BLaER1 treated with 17β-estradiol and CSF1 and Interleukin-3, amounts not matched to agents 10 nM and 100 nM (cell line): ENCODE data around the gene AIF1L.
A peak's percentile ranks its signal among the peaks of the same experiment; 100 is the strongest.

Experiments used
- H3K27ac ChIP-seq, 11 experiments: shearing (Covaris generic); formaldehyde crosslinking; 2 replicates each; pipeline ENCODE4 v1.8.1; 2022
- H3K27me3 ChIP-seq, 11 experiments: shearing (Covaris generic); formaldehyde crosslinking; 2 replicates each; pipeline ENCODE4 v1.8.1; 2022
- H3K36me3 ChIP-seq, 11 experiments: shearing (Covaris generic); formaldehyde crosslinking; 2 replicates each; pipeline ENCODE4 v1.8.1; 2022
- H3K4me1 ChIP-seq, 10 experiments: shearing (Covaris generic); formaldehyde crosslinking; 2 replicates each; pipeline ENCODE4 v1.8.1; 2022
- H3K4me2 ChIP-seq, 11 experiments: shearing (Covaris generic); formaldehyde crosslinking; 2 replicates each; pipeline ENCODE4 v1.8.1; 2022
- H3K4me3 ChIP-seq, 10 experiments: shearing (Covaris generic); formaldehyde crosslinking; 2 replicates each; pipeline ENCODE4 v1.8.1; 2022
- H3K9ac ChIP-seq, 11 experiments: shearing (Covaris generic); formaldehyde crosslinking; 2 replicates each; pipeline ENCODE4 v1.8.1; 2022
- H3K9me3 ChIP-seq, 11 experiments: shearing (Covaris generic); formaldehyde crosslinking; replicated peaks in 1 of 11; 2 replicates each; pipeline ENCODE4 v1.8.1; 2022
- H4K20me1 ChIP-seq, 11 experiments: shearing (Covaris generic); formaldehyde crosslinking; 2 replicates each; pipeline ENCODE4 v1.8.1; 2022
- Cebpa-rat ChIP-seq, 11 experiments: shearing (Covaris generic); IDR thresholded peaks; 2 replicates each; pipeline ENCODE4 v1.8.1; 2022

Gene AIF1L

DNA sequence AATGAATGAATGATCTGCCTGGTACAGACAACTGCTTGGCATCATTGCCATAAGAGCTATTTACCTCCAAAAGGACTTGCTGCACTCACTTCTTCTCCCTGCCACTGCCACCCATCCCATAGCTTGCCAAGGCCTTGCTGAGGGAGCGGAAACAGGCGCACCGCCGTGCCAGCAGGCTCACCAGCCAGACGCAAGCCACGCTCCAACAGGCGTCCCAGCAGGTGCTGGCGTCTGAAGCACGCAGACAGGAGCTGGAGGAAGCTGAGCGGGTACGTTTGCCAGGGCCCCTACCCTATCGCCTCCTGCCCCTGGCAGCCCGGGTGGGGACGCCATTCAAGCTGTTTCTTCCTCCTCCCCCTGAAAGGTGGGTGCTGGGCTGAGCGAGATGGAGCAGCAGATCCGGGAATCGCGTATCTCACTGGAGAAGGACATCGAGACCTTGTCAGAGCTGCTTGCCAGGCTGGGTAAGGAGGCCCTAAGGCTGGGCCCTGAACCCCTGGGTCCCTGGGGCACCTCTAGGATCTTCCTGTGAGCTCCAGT lies 8.9 kb upstream of the AIF1L start:
- no peak overlapping the region for H3K27ac ChIP-seq
- no peak overlapping the region for H3K4me3 ChIP-seq
- TF ChIP-seq Cebpa-rat (IDR thresholded peaks at IDR 0.05): no peak
- H3K9me3 ChIP-seq: no peaks in the 10 kb centered on the region
- H3K4me2 ChIP-seq: no peak overlapping the region
- no peaks in the 10 kb centered on the region for H3K27me3 ChIP-seq
- H3K4me1 ChIP-seq: peaks cover 9 to 33% (median 19%) of the 10 kb centered on the region in 10 experiments
- no peak overlapping the region for H3K9ac ChIP-seq
- peaks cover 0 to 1% (median 0%) of the 10 kb centered on the region in 11 experiments; a peak in 1 of 22 replicates for H4K20me1 ChIP-seq
- H3K36me3 ChIP-seq: no peaks in the 10 kb centered on the region

DNA sequence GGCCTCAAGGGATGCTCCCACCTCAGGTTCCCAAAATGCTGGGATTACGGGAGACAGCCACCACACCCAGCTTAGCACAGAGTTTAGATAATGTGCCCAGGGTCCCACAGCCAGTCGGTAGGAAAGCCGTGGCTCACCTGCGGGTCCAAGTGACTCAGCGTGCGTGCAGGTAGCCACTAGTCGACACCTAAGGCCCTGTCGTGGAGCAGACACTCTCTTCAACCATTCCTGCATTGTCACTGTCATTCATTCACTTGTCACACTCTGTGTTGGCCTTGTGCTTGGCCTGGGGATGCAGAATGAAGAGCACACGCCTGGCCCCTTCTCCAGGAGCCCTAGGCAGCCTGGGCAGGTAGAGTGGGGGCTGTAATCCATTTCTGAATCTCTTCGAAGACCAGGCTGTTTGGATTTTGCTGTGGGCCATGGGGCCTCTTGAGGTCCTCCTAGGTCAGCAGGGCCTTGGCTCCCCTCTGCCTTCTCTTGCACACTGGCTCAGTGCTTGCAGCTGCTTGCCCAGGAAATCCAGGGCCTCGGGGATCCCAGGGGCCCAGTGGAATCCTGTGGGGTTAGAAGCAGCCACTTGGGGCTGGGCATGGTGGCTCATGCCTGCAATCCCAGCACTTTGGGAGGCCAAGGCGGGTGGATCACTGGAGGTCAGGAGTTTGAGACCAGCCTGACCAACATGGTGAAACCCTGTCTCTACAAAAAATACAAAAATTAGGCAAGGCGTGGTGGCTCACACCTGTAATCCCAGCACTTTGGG lies 6.1 kb upstream of the AIF1L start:
- no peak overlapping the region for H3K9ac ChIP-seq
- peaks cover 7 to 16% (median 10%) of the 10 kb centered on the region in 11 experiments for H3K27me3 ChIP-seq
- H3K4me2 ChIP-seq: peak overlapping the region in 3 of 11 experiments; percentile 10 to 26 (median 26); a peak in 3 of 22 replicates
- no peak overlapping the region for H3K4me3 ChIP-seq
- peaks cover 0 to 20% (median 4%) of the 10 kb centered on the region in 10 experiments; a peak in 15 of 20 replicates for H3K4me1 ChIP-seq
- no peak for TF ChIP-seq Cebpa-rat (IDR thresholded peaks at IDR 0.05)
- H3K27ac ChIP-seq: no peak overlapping the region
- H3K9me3 ChIP-seq: no peaks in the 10 kb centered on the region
- H3K36me3 ChIP-seq: no peaks in the 10 kb centered on the region
- peaks cover 0 to 11% (median 0%) of the 10 kb centered on the region in 11 experiments; a peak in 3 of 22 replicates for H4K20me1 ChIP-seq

DNA sequence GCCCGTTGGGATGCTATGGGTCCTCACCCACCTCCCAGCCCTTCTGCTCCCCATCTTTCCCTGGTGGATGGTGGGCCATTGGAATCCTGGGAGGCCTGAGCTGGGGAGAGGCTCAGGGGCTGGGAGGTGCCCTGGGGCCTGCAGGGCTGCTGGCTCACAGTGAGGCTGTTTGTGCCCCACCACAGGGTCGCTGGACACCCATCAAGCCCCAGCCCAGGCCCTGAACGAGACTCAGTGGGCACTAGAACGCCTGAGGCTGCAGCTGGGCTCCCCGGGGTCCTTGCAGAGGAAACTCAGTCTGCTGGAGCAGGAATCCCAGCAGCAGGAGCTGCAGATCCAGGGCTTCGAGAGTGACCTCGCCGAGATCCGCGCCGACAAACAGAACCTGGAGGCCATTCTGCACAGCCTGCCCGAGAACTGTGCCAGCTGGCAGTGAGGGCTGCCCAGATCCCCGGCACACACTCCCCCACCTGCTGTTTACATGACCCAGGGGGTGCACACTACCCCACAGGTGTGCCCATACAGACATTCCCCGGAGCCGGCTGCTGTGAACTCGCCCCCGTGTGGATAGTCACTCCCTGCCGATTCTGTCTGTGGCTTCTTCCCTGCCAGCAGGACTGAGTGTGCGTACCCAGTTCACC lies 4.9 kb upstream of the AIF1L start:
- TF ChIP-seq Cebpa-rat (IDR thresholded peaks at IDR 0.05): no peak
- H3K4me1 ChIP-seq: peaks cover 0 to 21% (median 7%) of the 10 kb centered on the region in 10 experiments; a peak in 16 of 20 replicates

DNA sequence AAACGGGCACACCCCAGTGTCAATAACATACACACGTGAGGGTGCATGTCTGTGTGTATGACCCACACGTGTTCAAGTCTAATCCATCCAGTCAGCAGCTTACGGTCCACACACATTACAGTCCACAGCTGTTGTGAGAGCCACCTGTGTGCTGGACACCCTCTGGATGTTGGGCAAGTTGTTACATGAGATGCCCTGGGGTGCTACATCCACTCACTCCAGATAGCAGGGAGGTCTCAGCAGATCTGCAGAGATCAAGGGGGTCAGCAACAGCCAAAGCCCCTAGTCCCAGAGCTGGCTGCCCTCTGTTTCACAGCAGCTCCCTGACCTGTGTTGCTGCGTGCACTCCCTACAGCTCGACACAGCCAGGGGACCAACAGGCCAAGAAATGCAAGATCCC lies 4.3 kb upstream of the AIF1L start:
- H3K9ac ChIP-seq: no peak overlapping the region
- H3K9me3 ChIP-seq: no peaks in the 10 kb centered on the region
- no peak overlapping the region for H3K4me2 ChIP-seq
- no peaks in the 10 kb centered on the region for H3K36me3 ChIP-seq
- H3K4me1 ChIP-seq: peaks cover 5 to 26% (median 12%) of the 10 kb centered on the region in 10 experiments; a peak in 17 of 20 replicates
- H3K27ac ChIP-seq: no peak overlapping the region
- H3K4me3 ChIP-seq: no peak overlapping the region
- H4K20me1 ChIP-seq: peaks cover 0 to 24% (median 0%) of the 10 kb centered on the region in 11 experiments; a peak in 4 of 22 replicates
- peaks cover 24 to 35% (median 28%) of the 10 kb centered on the region in 11 experiments for H3K27me3 ChIP-seq
- TF ChIP-seq Cebpa-rat (IDR thresholded peaks at IDR 0.05): no peak

More for the DNA sequence above, 4.9 kb upstream of the AIF1L start:
- Histone ChIP-seq H3K27me3 (peaks cover 18 to 29% (median 22%) of the 10 kb centered on the region in 11 experiments), H3K27ac (no peak overlapping the region), H3K4me2 (0 out of 22 replicates have a peak overlapping the region, but pooled peaks of 1 of the 11 experiments have one; percentile 7), H4K20me1 (peaks cover 0 to 18% (median 0%) of the 10 kb centered on the region in 11 experiments; a peak in 3 of 22 replicates), H3K4me3 (no peak overlapping the region), H3K36me3 (no peaks in the 10 kb centered on the region), H3K9ac (peak overlapping the region in 1 of 11 experiments; percentile 9; a peak in 1 of 22 replicates), H3K9me3 (no peaks in the 10 kb centered on the region)

DNA sequence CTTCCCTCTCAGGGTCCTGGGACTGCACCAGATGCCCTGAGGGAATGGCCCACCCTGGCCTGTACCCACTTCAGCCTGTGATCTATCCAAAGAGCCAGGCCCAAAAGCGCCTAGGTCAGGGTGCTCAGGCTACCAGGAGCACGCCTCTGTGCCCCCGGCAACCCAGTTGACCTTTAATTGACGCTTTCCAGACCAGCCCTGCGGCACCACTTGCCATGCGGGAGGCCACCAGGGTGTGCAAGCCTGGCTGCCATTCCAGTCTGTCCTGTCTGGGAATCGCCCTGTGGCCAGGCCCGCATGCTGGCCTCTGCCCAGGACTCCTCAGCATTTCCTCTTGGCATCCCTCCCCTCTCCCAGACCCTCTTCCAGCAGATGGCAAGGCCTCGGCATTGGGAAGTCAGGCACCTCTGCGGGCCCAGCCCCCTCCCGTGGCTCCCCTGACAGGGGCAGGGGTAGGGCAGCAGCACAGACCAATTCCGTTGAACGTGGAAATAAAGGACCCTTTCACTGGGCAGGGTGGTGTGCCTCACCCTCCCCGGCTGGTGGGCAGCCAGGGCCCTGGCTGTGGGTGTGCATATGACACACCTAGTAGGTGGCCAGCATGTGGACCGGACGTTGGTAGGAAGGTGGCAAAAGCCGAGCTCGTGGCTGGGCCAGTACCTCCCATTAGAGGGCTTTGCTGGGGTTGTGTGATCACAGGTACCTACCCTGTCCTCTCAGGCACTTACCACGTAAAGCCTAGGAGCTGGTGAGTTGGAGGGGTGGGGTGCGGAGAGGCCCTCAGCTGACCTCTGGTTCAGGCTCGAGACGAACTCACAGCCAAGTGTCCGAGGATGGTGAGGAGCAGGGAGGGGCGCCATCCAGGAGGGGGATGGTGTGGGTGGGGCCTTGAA lies 3.5 kb upstream of the AIF1L start:
- no peak for TF ChIP-seq Cebpa-rat (IDR thresholded peaks at IDR 0.05)
- Histone ChIP-seq H3K27ac (no peak overlapping the region), H3K4me3 (no peak overlapping the region), H3K9me3 (no peaks in the 10 kb centered on the region), H3K36me3 (no peaks in the 10 kb centered on the region), H3K4me2 (no peak overlapping the region), H3K4me1 (peaks cover 6 to 32% (median 20%) of the 10 kb centered on the region in 10 experiments; a peak in 19 of 20 replicates), H4K20me1 (peaks cover 0 to 31% (median 0%) of the 10 kb centered on the region in 11 experiments; a peak in 5 of 22 replicates), H3K9ac (no peak overlapping the region), H3K27me3 (peaks cover 32 to 42% (median 35%) of the 10 kb centered on the region in 11 experiments)

DNA sequence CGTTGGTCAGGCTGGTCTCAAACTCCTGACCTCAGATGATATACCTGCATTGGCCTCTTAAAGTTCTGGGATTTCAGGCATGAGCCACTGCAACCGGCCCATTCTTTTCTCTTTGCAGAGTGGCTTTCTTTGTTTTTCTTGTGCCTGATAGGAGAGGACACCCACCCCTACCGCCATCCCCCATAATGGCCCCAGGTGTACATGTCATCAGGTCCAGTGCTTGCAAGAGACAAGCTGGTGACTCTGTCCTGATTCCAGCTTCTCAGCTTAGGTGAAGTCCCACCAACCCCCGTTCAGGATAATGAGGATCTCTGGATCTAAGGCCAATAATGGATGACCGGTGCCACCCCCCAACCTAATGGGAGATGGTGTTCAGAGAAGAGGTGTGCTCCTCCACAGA lies 2.3 kb upstream of the AIF1L start:
- H3K27me3 ChIP-seq: peaks cover 37 to 52% (median 42%) of the 10 kb centered on the region in 11 experiments
- H3K9me3 ChIP-seq: no peaks in the 10 kb centered on the region
- no peak overlapping the region for H3K9ac ChIP-seq
- peaks cover 12 to 44% (median 32%) of the 10 kb centered on the region in 10 experiments; a peak in 19 of 20 replicates for H3K4me1 ChIP-seq
- H3K4me2 ChIP-seq: no peak overlapping the region
- peaks cover 0 to 36% (median 0%) of the 10 kb centered on the region in 11 experiments; a peak in 6 of 22 replicates for H4K20me1 ChIP-seq
- no peaks in the 10 kb centered on the region for H3K36me3 ChIP-seq
- no peak overlapping the region for H3K27ac ChIP-seq
- no peak for TF ChIP-seq Cebpa-rat (IDR thresholded peaks at IDR 0.05)
- H3K4me3 ChIP-seq: no peak overlapping the region

DNA sequence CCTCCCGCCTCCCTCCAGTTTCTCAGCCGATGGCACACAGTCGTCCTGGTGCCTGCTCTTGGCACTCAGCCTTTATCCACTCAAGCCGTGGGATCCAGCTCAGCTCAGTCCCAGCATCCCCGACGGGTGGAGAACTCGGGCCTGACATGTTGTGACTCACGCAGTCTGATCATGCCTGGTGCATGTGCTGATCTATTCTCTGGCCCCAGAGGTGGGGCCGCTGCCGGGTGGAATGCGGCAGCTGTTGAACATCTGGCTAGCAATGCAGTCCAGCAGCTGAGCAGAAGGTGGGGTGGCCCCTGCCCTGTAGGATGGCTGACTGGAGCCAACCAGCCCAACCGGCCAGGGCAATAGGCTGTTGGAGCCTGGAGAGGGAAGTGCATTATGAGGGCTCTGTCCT lies 1.7 kb upstream of the AIF1L start:
- no peaks in the 10 kb centered on the region for H3K9me3 ChIP-seq
- peaks cover 0 to 36% (median 0%) of the 10 kb centered on the region in 11 experiments; a peak in 6 of 22 replicates for H4K20me1 ChIP-seq
- H3K4me2 ChIP-seq: no peak overlapping the region
- H3K27ac ChIP-seq: no peak overlapping the region
- peaks cover 12 to 50% (median 38%) of the 10 kb centered on the region in 10 experiments; a peak in 19 of 20 replicates for H3K4me1 ChIP-seq
- TF ChIP-seq Cebpa-rat (IDR thresholded peaks at IDR 0.05): no peak
- H3K36me3 ChIP-seq: no peaks in the 10 kb centered on the region
- H3K4me3 ChIP-seq: no peak overlapping the region
- no peak overlapping the region for H3K9ac ChIP-seq
- peaks cover 37 to 52% (median 42%) of the 10 kb centered on the region in 11 experiments for H3K27me3 ChIP-seq

DNA sequence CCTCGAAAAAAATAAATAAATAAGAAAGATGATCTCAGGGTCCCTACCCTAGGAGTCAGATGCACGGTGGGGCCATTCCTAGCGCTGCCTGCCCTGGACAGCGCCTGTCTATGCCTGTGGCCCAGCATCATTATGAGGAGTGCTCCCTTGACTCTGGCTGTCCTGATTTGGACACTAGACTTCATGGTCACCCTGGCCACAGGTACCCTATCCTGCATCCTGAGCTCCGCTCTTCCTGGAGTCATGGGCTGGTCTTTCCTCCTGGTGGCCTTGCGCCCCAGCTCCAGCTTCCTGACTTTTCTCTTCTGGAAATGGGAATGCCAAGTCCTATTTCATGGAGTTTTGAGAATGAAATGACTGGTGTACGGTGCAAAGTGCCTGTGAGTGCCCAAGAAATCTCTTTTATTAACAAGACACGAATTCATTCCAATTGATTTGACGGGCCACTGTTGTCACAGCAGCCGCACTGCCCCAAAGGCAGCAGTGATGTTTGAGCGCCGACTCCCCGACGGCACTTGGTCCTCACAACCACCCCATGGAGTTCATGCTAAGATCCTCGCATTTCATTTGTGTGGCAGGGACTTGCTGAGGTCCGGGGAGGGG lies 564 bp upstream of the AIF1L start:
- Histone ChIP-seq H3K4me1 (peaks cover 17 to 55% (median 49%) of the 10 kb centered on the region in 10 experiments; a peak in 19 of 20 replicates), H3K4me3 (peak overlapping the region; percentile 56 to 78 (median 70); a peak in 19 of 20 replicates), H3K4me2 (peak overlapping the region; percentile 49 to 100 (median 99)), H3K9me3 (no peaks in the 10 kb centered on the region), H3K27ac (no peak overlapping the region), H3K36me3 (no peaks in the 10 kb centered on the region), H3K9ac (peak overlapping the region in 3 of 11 experiments; percentile 11 to 56 (median 29); a peak in 4 of 22 replicates), H4K20me1 (peaks cover 0 to 36% (median 0%) of the 10 kb centered on the region in 11 experiments; a peak in 6 of 22 replicates), H3K27me3 (peaks cover 37 to 52% (median 42%) of the 10 kb centered on the region in 11 experiments)
- no peak for TF ChIP-seq Cebpa-rat (IDR thresholded peaks at IDR 0.05)
